Kidney glomerular epithelial cell (primary cell): ENCODE results near the gene TNIK.
"Not testable (repeated sequence)": the region's sequence is repeated elsewhere in the genome, so short reads cannot be mapped to it uniquely, and the experiment has no call there.

Experiments
- DNase-seq: peaks from one replicate; lab custom pipeline; 2025; lab: John Stamatoyannopoulos, UW

The TNIK gene

DNA sequence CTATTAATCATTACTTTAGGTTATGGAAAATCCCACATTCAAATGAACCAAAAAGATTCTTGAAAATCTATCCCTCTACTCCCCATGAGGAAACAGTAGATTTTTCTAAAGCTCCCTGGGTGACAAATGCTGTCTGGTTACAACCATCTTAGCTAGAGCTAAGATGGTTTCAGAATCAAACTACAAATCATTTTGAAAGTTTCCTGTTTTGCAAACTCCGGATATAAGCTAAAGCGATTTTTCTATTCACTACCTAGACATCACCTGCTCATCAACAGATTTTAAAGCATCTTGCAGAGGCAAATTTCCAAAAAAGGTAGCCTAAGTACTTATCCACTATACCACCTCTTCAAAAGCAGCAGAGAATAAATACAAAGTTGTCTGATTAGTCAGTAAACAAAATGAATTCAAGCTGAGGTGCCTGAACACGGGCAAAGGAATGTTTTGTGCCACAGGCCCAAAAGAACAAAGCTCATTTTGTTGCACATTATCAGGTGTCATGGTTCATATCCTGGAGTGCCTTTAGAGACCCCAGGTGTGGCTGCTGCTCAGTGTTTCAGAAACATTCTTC lies 204.9 kb downstream of the TNIK start:
- no peak for DNase-seq

DNA sequence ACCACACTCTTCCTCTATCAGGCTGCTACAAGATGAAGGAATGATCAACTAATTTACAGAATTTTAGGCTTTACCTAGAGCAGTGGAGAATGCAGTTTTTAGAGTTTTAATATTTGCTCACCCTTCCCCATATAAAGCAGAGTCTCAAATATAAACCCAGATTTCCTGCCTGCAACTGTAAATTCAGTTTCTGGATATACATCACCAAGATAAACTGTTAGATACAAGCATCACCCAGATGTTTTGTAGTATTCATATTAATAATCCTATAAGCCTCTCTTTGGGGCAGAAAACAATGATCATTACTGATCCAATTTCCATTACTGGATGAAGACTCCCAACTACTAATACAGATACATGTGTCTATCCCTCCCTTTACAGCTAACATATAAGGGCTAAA lies 205.9 kb downstream of the TNIK start:
- DNase-seq, result no peak

GRCh38 chr3:171251835-171252234 lies 208.4 kb downstream of the TNIK start:
- DNase-seq, result no peak

GRCh38 chr3:171250444-171250843 lies 209.8 kb downstream of the TNIK start:
- no peak for DNase-seq

GRCh38 chr3:171249245-171249644 lies 211.0 kb downstream of the TNIK start:
- DNase-seq, result no peak

GRCh38 chr3:171248426-171249111 lies 211.6 kb downstream of the TNIK start:
- DNase-seq, result no peak

DNA sequence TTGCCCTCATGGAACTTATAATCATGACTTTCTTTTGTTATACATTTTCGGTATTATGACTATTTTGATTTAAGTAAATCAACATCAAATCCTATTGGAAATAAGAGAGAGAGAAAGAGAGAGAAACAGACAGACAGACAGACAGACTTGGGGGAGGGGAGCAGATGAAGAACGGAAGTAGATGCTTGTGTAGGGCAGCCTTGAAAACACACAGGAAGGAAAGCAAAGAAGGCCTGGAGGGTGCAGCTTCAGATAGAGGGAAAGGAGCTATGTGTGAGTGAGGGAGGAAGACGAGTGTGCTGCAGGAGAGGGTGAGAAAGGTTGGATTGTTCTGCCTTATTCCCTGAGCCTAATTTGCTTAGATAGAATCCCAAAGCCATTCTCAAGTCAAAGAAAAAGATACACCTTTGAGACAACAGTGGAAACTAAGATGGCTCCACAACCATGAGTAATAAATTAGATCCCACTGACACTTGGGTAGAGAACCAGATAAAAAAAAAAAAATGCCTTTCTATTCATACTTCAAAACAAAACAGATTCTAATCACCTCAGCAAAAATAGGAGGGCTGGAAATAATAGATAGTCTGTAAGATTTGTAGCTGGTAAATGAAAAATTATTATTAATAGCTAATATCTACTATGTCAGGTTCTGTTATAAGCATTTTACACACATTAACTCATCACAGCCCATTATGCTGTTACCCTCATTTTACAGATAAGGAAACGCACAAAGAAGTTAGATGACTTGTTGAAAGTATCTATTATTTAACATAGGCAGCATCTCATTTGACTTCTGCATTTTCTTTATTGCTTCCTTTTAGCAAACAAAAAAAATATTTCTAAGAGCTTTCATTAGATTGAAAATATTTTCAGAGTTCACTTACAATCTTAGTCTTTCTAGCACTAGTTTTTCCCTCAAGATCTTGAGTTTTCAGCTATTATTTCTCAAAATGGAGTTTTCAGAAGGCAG lies 214.1 kb downstream of the TNIK start:
- no peak for DNase-seq

GRCh38 chr3:171242951-171243350 lies 217.3 kb downstream of the TNIK start:
- no peak for DNase-seq

DNA sequence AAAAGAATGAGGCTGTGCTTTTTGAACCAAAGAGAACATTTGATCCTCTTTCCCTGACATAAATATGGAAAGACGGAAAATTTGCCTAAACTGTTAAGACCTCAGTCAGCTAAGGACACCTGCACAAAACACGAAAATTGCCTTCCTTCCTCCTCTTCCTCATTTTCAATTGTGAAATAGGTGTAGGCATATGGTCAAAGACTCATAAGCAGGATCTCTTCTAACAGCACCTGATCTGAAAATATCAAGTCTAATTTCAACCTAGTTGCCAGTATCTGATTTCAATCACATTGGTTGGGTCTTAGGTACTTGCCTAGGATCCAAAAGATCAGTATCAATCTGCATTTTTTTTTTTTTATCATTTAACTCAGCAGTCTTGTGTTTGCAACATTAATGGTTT lies 218.0 kb downstream of the TNIK start:
- DNase-seq, result no peak

- DNase-seq, result not testable (repeated sequence)
Observed at GRCh38 chr3:171241655-171242054, 218.6 kb downstream of the TNIK start.

DNA sequence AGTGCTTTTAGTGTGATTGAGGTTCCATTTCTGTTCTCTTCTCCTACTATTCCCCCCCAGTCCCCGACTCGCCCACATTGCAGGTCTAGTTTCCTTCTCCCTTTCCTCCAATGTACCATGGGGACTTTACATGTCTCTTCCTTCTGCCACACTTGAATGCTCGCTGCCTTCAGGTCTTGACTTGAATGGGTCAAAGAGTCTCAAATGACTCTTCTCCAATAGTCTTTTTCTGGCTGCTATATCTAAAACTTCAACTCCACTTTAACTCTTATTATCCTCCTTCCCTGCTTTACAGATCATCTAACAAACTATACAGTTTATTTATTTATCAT lies 219.7 kb downstream of the TNIK start:
- no peak for DNase-seq

- no peak for DNase-seq
Observed at GRCh38 chr3:171239757-171240503, 220.3 kb downstream of the TNIK start.

DNA sequence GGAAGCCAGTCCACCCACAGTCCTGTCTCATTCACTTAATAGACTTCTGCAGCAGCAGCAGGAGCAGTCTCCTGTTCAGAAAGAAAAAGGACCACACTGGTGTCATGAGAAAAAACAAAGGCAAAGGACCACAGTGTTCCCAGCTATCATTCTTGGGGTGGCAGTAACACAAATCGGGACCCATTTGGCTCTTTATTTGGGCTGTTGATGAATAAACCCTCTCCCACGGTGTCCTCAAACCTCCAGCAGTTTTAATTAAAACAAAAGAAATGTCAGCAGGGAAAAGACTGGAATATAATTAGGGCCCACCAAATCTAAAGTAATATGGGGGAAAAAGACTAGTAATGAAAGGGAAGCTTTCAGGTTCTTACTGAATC lies 223.2 kb downstream of the TNIK start:
- DNase-seq, result no peak

GRCh38 chr3:171236265-171237008 lies 223.8 kb downstream of the TNIK start:
- DNase-seq, result no peak

DNA sequence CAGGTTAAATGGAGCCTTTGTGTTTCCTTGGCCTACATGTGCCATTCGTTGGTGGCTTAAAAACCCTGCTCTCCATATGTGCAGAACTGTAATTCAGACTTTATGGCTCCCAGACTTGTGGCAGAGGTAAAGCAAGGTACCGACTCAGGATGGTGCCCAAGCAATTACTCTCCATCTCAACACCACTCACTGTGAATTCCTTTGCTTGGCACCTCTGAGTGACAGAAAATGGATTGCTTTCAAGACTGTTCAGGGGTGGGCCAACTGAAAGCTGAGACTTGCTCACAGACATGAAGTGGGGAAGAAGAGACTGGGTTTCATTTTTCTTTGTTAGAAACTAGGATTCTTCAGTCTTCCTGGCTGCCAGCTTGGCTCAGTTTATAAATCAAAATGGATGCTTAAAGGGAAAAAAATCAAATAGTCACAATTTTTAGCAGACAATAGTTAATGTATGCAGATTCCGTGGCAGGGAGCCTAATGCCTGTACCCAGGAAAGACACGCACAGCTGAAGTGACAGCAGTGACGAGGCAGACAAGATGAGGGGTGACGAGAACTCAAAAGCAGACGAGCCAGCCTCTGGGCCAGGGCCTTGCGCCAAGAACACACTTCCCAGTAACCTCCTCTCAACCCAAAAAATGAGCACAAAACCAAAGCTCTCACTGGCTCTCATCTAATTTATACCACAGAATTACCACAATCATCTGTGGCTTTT lies 225.8 kb downstream of the TNIK start:
- no peak for DNase-seq

DNA sequence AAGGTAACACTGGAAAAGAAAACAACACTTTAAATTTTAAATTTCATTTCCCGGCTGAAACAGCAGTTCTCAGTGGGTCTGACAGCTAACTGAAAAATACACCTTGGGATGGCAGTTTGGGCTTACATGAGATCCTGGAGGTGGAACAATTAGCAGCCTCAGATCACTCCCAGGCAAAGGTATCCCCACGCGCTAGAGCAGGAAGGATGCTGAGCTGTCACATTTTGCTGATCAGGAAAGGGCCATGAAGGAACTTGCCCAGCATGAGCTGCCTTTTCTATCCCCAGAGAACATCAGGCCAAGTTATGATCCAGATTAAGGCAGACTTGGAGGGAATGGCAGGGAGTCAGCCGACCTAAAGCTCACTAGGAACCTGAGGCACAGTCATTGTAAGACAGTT lies 228.8 kb downstream of the TNIK start:
- no peak for DNase-seq

- DNase-seq, result no peak
Observed at GRCh38 chr3:171230865-171231264, 229.3 kb downstream of the TNIK start.

GRCh38 chr3:171229173-171229572 lies 231.0 kb downstream of the TNIK start:
- DNase-seq, result no peak

GRCh38 chr3:171228240-171228639 lies 232.0 kb downstream of the TNIK start:
- DNase-seq, result no peak

GRCh38 chr3:171227828-171228227 lies 232.4 kb downstream of the TNIK start:
- no peak for DNase-seq

DNA sequence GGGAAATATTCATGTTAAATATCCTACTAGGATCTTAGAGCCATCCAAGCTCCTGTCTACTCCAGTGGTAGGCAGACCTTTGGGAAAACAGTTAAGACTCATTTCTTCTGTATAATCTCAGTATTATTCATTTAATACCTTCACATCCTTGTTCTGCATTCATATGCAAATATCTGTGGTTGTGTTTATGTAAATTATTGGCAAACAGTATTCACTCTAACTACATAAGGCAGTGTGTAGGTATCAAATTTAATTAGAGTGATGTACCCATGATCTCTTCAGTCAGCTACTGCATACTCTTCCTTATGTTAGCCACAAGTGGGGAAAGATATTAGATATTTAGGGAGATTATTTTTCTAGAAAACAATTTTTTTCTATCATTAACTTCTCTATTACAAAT lies 232.8 kb downstream of the TNIK start:
- no peak for DNase-seq
